ENCODE data around the gene PTBP3.
A peak's percentile ranks its signal among the peaks of the same experiment; 100 is the strongest.
"Not testable (repeated sequence)": the region's sequence is repeated elsewhere in the genome, so short reads cannot be mapped to it uniquely, and the experiment has no call there.

Gene PTBP3

GRCh38 chr9:112203536-112203935 lies 129.9 kb downstream of the PTBP3 start:
- no peak for DNase-seq (ENCODE audit: extremely low spot score)
- CTCF ChIA-PET = no interaction called here
- TF ChIP-seq FOXM1 (IDR thresholded peaks at IDR 0.05; ENCODE audit: borderline replicate concordance) = no peak
- POLR2A ChIA-PET = no interaction called here

- TF ChIP-seq CTBP1 (IDR thresholded peaks at IDR 0.05; ENCODE audit: borderline replicate concordance) = no peak
- no peak for TF ChIP-seq ELF4 (IDR thresholded peaks at IDR 0.05)
- TF ChIP-seq L3MBTL2 (conservative IDR thresholded peaks at IDR 0.05) = 0 out of 2 replicates have a peak, but pooled peaks have one; percentile 10
- no peak for DNase-seq (ENCODE audit: extremely low spot score)
- ChIA-PET POLR2A (interaction anchor here (0.9 kb wide), 1 partner anchor 20 kb away, joined by 3 read pairs; no protein-coding TSS in a partner anchor), CTCF (no interaction called here)
These were observed 132.7 kb downstream of the PTBP3 start for GRCh38 chr9:112200711-112201110.

- CTCF ChIA-PET = interaction anchor here (0.7 kb wide), 1 partner anchor 36 kb away, joined by 3 read pairs; no protein-coding TSS in a partner anchor
- TF ChIP-seq L3MBTL2 (conservative IDR thresholded peaks at IDR 0.05) (no peak), NFRKB (IDR thresholded peaks at IDR 0.05) (no peak)
- DNase-seq (ENCODE audit: extremely low spot score) = no peak
- POLR2A ChIA-PET = no interaction called here
These were observed 134.8 kb downstream of the PTBP3 start for GRCh38 chr9:112198646-112199045.

GRCh38 chr9:112194969-112195431 lies 138.4 kb downstream of the PTBP3 start:
- no peak for TF ChIP-seq CTBP1 (IDR thresholded peaks at IDR 0.05; ENCODE audit: borderline replicate concordance)
- TF ChIP-seq FOXM1 (IDR thresholded peaks at IDR 0.05; ENCODE audit: borderline replicate concordance) = no peak
- TF ChIP-seq NFRKB (IDR thresholded peaks at IDR 0.05) = no peak
- no peak for TF ChIP-seq SP1 (IDR thresholded peaks at IDR 0.05)
- no peak for TF ChIP-seq FOXK2 (IDR thresholded peaks at IDR 0.05)
- no peak for TF ChIP-seq ELF4 (IDR thresholded peaks at IDR 0.05)
- TF ChIP-seq LEF1 (IDR thresholded peaks at IDR 0.05; ENCODE audit: borderline replicate concordance) = no peak
- TF ChIP-seq ARNT (IDR thresholded peaks at IDR 0.05) = no peak
- no peak for TF ChIP-seq SUZ12 (IDR thresholded peaks at IDR 0.05)
- no peak for TF ChIP-seq L3MBTL2 (conservative IDR thresholded peaks at IDR 0.05)
- no peak for TF ChIP-seq TARDBP (IDR thresholded peaks at IDR 0.05)
- TF ChIP-seq PKNOX1 (IDR thresholded peaks at IDR 0.05) = no peak
- TF ChIP-seq ZNF384 (IDR thresholded peaks at IDR 0.05) = no peak
- TF ChIP-seq FOXA1 (IDR thresholded peaks at IDR 0.05) = no peak
- no peak for TF ChIP-seq HDGF (IDR thresholded peaks at IDR 0.05; ENCODE audit: borderline replicate concordance)
- TF ChIP-seq BHLHE40 (IDR thresholded peaks at IDR 0.05; ENCODE audit: borderline replicate concordance) = no peak
- POLR2A ChIA-PET = no interaction called here
- CTCF ChIA-PET = no interaction called here
- no peak for DNase-seq (ENCODE audit: extremely low spot score)

- POLR2A ChIA-PET = interaction anchor here (1.0 kb wide), 1 partner anchor 19 kb away, joined by 3 read pairs; no protein-coding TSS in a partner anchor
- TF ChIP-seq ELF4 (IDR thresholded peaks at IDR 0.05) (no peak), PKNOX1 (IDR thresholded peaks at IDR 0.05) (no peak), TARDBP (IDR thresholded peaks at IDR 0.05) (no peak), HDGF (IDR thresholded peaks at IDR 0.05; ENCODE audit: borderline replicate concordance) (no peak), SUZ12 (IDR thresholded peaks at IDR 0.05) (no peak), ARNT (IDR thresholded peaks at IDR 0.05) (no peak), CTBP1 (IDR thresholded peaks at IDR 0.05; ENCODE audit: borderline replicate concordance) (no peak), FOXM1 (IDR thresholded peaks at IDR 0.05; ENCODE audit: borderline replicate concordance) (no peak), FOXA1 (IDR thresholded peaks at IDR 0.05) (no peak), LEF1 (IDR thresholded peaks at IDR 0.05; ENCODE audit: borderline replicate concordance) (no peak), NFRKB (IDR thresholded peaks at IDR 0.05) (no peak), L3MBTL2 (conservative IDR thresholded peaks at IDR 0.05) (no peak), FOXK2 (IDR thresholded peaks at IDR 0.05) (no peak), BHLHE40 (IDR thresholded peaks at IDR 0.05; ENCODE audit: borderline replicate concordance) (no peak), ZNF384 (IDR thresholded peaks at IDR 0.05) (no peak), SP1 (IDR thresholded peaks at IDR 0.05) (no peak)
- no peak for DNase-seq (ENCODE audit: extremely low spot score)
- CTCF ChIA-PET = no interaction called here
These were observed 139.7 kb downstream of the PTBP3 start for GRCh38 chr9:112193572-112194288.

- DNase-seq (ENCODE audit: extremely low spot score); POLR2A ChIA-PET; CTCF ChIA-PET: not testable (repeated sequence)
These were observed 143.1 kb downstream of the PTBP3 start for GRCh38 chr9:112190320-112190719.

GRCh38 chr9:112188884-112189283 lies 144.5 kb downstream of the PTBP3 start:
- CTCF ChIA-PET = no interaction called here
- POLR2A ChIA-PET = interaction anchor here (1.9 kb wide), 1 partner anchor 13 kb away, joined by 8 read pairs; no protein-coding TSS in a partner anchor

GRCh38 chr9:112187404-112187803 lies 146.0 kb downstream of the PTBP3 start:
- ChIA-PET POLR2A (no interaction called here), CTCF (no interaction called here)
- TF ChIP-seq CTBP1 (IDR thresholded peaks at IDR 0.05; ENCODE audit: borderline replicate concordance) = no peak
- no peak for TF ChIP-seq NFRKB (IDR thresholded peaks at IDR 0.05)
- no peak for TF ChIP-seq BHLHE40 (IDR thresholded peaks at IDR 0.05; ENCODE audit: borderline replicate concordance)
- TF ChIP-seq TARDBP (IDR thresholded peaks at IDR 0.05) = no peak
- no peak for TF ChIP-seq ARNT (IDR thresholded peaks at IDR 0.05)
- no peak for TF ChIP-seq L3MBTL2 (conservative IDR thresholded peaks at IDR 0.05)
- TF ChIP-seq ELF4 (IDR thresholded peaks at IDR 0.05) = no peak
- TF ChIP-seq SP1 (IDR thresholded peaks at IDR 0.05) = no peak
- TF ChIP-seq HDGF (IDR thresholded peaks at IDR 0.05; ENCODE audit: borderline replicate concordance) = no peak
- TF ChIP-seq LEF1 (IDR thresholded peaks at IDR 0.05; ENCODE audit: borderline replicate concordance) = no peak
- no peak for TF ChIP-seq SUZ12 (IDR thresholded peaks at IDR 0.05)
- no peak for TF ChIP-seq PKNOX1 (IDR thresholded peaks at IDR 0.05)
- TF ChIP-seq FOXM1 (IDR thresholded peaks at IDR 0.05; ENCODE audit: borderline replicate concordance) = no peak

More at GRCh38 chr9:112188884-112189283, 144.5 kb downstream of the PTBP3 start:
- TF ChIP-seq SUZ12 (IDR thresholded peaks at IDR 0.05) = no peak
- peak; percentile 25; the same call in 1 of the 2 replicates for TF ChIP-seq ARNT (IDR thresholded peaks at IDR 0.05)
- no peak for DNase-seq (ENCODE audit: extremely low spot score)

More at GRCh38 chr9:112187404-112187803, 146.0 kb downstream of the PTBP3 start:
- no peak for DNase-seq (ENCODE audit: extremely low spot score)

Data from HEK293T (cell line).